NCI-H226 (cell line): ENCODE measurements around the gene DNAH10.

Experiments used
- DNase-seq: peaks from one replicate; pipeline ENCODE4 v3.0.0-alpha.2; 2015

The DNAH10 gene

DNA sequence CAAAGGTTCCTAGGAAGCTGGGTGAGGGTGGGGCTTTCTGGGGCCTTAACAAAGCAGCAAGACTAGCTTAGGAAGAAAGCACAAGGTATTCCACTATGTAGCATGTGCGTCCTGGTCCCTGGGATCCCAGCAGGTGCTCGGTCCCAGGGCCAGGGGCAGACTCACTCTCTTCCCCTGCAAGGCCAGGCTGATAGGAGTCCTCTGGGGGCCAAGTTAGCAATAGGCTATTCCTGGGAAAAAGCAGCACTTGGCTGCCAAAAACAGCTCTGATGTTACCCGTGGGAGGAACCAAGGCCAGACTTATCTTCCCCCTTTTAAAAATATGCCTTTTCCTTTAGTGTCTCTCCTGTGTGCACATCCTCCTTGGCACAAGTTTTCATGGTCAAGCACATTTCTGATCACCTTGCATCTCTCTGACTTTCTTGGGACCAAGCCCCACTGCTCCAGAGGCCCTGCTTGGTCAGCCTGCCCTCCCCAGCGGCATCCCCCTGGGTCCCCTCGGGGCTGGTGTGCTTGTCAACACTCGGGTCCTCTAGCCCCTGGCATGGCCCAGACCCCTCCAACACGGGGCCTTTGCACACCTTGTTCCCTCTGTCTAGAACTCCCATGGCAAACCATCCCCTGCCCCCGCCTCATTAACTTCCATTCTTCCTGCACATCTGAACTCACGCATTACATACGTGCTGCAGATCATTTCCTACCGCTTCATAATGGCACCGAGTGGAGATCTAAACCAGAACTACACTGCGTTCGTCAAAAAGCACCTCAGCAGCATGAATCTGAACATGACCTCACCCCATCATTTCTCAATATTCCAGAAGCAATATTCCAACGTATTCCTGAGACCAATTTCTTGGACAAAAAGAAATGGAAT, 188.6 kb downstream of the DNAH10 start:
- no peak for DNase-seq

DNA sequence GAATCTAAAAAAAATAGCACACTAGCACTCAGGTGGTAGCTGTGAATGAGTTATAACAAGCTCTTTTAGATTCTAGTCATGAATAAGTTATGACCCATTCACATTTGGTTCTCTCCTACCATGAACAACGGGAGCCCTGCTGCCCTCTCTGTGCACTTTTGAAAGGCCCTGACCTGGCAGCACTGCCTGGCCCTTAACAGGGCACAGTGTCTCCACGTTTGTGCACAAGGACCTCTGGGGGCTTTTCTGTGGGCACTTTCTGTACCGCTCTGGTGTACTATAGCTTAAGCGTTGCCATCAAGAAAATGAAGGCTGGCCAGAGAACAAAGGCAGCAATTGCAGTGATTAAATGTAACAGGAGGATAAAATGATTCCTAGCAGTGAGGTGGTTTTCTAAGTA, 189.4 kb downstream of the DNAH10 start:
- DNase-seq, result no peak

DNA sequence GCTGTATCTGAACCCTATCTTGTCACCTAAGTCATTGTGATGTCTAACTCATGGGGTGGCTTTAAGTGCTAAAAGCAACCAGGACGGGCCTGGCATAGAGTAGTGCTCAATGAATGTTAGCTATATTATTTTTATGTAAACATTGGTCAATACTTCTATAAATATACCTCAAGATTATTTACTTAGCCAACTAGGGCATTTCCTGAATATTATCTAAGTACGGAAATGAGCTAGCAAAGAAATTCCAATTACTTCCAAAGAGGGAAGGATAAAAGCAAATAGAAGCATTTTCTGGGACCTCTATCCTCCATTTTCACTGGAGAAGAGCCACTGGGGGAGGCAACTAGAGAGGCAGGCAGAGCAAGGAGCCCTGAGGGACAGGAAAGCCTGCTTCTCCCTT, 189.9 kb downstream of the DNAH10 start:
- DNase-seq, result no peak

DNA sequence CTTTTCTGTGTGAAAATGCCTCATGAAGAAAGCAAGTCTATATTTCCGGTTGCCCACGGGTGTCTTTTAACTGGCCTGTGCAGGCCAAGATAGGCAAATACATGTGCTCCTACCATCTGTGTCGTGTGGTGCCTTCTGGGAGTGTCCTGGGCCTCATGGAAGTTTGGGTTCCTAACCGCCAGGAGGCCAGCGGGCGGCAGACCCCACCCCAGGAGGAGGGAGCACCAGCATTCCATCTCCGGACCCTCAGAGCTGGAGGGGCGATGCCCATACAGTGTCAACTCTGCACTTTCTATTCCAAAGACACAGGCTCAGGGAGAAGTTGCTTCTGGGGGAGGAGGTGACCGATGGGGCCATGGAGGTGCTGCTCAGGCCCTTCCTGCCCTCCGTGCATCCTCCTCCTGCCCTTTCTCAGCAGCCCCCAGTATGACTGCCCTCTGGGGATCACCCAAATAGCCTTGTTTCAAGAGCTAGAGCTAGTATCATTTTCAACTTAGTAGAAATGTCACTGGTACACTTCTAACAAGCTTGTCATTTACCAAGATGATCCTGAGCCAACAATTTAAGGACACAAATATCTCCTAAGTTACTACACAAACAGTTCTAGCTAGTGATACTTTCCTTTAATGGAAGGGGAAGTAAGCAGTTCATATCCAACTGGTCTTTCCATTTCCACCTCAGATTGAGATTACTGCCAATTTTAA, 192.7 kb downstream of the DNAH10 start:
- no peak for DNase-seq

DNA sequence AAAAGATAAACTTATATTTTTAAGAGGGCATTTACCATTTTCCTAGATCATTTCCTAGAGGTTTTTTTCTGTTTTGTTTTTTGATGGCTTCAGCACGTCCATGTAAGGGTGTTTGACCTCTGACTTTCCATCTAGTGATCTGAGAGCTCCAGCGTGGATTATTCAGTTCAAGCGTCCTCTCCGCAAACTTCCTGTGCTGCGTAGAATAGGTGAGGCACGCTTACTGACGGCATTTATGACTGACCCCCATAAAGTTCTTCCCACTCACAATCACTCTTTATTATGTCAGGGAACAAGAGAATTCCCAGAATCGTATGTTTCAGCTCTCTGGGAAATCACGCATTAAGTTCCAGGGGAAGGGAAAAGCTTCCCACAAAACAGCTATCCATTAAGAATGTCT, 194.1 kb downstream of the DNAH10 start:
- DNase-seq, result no peak

DNA sequence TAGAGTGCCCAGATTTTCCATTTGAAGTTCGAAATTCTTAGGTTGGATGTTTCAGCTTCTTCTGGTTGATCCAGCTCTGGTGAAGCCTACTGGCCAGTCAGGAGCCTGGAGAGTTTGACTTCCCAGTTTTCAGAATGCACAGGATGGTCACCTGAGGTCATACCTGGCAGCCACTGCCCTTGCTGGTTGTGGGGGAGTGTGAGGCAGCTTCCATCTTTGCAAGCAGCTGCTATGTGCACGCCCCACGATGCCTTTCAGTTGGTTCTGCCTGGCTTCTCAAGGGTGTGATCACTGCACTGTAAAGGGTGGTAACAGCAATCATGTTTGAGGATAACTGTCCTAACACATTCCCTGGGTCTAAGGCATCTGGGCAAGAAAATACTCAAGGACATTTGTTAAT, 195.1 kb downstream of the DNAH10 start:
- no peak for DNase-seq

DNA sequence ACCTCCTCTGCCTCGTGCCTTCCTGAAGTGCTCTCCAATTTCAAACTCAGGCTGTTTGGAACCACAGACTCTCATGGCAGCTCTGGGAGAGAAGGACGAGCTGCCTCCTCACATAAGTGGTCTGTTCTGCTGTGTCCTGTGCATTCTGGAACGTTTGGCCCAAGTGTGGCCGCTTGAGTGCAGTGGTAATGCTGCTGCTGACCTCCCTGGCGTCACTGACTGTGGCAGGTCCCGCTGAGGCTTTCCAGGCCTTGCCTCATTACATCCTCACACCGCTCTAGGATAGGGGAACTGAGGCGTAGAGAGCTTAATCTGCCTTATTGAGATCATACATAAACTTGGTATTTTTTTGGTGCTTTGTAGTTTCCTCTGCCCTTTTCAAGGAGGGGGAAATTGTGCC, 196.4 kb downstream of the DNAH10 start:
- DNase-seq, result no peak

DNA sequence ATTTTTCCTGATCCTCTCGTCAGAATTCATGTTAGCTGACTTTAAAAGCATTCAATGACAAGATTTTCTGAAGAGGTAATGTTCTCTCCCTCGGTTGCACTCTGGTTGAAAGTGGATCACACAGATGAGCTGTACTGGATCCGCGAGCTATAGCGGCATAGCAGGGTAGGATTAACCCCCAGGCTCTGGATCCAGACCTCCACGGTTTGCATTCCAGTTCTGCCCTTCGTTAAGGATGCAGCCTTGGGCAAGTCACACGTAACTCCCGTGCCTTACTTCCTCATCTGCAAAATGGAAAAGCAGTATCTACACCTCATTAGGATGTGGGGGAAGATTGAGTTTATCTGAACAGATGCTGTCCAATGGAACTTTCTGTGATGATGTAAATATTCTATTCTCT, 196.8 kb downstream of the DNAH10 start:
- no peak for DNase-seq

DNA sequence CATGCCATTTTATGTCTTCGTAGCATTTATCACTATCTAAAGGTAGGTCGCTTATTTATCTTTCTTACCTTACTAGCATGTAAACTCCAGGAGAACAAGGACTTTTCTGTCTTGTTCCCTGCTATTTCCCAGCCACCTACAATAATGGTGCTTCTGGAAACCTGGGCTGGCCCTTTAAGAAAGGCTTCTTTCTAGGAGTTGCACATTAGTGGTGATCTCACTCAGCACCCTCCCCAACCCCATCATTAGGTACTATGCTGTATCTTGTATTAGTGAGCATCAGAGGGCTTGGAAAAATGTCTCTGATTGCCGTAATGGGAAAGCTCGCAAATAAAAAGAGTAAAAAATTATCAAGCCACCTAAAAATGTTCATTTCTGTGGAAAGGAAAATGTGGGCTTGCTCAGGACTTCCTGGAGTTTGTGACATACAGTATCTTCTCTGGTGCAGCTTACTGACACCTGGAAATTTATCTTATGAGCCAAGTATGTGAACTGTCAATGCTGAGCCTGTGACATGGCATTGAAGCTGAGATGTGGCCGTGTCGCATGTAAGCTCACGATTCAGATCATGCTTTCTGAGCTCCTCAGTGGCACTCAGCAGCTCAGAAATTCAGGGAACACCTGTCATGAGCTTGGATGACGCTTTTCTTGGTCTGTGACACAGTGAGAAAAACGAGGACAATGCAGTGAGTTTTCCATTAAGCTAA, 198.1 kb downstream of the DNAH10 start:
- DNase-seq, result no peak

DNA sequence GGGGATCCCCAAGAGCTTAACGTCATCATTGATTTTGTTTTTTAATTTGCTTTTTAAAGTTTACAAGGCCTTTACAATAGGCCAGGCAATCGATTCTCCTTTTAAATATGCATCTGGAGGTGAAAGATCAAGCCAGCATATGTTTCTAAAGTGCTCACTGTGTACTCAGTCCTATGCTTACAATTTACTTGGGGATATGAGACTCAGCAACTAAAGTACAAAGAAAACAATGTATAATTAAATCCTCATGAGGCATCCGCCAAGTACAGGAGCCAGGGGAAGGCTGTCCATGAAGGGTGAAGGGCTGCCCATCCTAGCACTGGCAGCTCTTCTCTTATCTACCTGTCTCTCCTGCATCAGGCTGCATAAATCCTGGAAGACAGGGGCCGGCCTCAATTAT, 198.8 kb downstream of the DNAH10 start:
- DNase-seq, result no peak

DNA sequence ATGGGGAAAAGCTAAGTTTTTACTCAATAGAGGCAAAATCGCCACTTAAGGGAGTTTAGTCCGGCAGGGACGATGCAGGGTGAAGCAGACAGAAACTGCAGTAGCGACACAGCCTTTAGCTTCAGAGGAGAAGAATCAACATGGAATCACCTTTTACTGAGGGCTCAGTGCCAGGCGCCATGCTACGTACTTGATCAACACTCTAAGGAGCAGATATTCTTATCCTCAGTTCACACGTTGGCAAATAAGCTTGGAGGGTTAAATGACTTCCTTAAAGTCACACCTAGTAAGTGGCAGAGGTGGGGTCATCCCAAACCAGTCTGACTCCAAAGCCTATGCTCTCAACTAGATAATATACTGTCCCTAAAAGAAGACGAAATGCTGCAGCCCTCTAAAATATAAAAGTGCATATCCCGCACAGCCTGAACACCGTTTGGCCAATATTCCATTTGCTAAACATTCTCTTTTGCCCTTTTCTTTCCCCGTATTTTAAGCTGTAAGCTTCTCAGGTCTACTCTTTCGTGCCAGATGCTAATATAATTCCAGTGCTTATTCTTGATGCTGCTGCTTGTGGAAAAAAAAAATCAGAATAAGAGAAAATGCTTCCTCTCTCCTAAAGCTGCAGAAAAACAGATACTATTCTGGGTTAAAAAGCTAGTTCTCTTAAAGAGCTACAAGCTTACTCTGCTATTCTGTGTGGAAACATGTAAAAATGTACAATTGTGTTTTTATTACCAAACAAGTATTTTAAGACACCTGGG, 199.7 kb downstream of the DNAH10 start:
- DNase-seq, result no peak

DNA sequence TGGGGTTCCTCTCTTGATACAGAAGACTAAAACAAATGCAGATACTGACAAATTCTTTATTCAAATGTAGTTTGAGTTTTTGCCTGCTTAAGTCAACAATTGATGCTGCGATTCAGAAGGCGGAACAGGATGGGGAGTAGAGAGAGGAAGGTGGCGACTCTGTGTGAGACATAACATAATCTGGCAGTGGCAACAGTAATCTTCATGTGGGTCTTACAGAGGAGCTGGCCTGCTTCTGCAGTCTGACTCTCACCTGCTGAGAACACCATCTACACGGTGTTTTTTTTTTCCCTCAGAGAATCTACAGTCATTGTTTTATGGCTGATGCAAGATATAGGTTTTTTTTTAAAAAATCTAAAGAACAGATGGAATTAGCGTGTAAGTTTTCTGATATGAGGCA, 200.4 kb downstream of the DNAH10 start:
- no peak for DNase-seq

DNA sequence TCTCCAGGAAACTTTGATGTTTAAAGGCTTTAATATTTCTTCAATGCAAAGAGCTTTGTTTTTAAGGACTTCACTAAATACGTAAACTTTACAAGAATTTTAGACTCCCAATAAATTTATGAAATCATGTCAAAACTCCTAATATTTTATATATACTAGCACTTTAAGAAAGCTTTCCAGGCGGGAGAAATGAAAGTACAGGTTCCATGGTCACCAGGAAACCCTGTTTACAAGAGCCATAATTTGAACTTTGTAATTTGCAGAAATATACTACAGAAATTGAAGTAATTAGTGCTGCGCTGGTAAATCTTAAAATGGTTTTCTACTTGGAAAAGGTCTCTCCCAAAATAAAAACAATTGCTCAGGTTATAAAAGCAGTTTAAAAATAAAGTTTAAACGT, 201.7 kb downstream of the DNAH10 start:
- no peak for DNase-seq

DNA sequence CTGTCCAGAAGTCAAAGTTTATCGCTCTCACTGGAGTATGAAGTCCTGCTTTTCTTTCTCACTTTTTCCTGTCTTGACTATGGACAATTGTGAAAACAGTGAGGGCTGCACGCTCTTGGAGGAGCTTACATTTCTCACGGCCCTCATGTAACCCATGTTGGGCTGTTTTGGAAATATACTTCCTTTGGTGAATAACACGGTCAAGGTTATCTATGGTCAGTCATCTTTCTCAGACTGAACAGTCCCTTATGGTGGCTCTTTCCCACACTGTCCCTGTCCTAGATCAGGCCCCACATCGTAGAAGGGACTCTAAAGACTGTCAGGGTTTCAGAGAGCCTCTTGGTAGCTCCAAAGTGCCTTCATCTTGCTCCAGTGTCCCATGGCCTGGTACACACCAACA, 203.3 kb downstream of the DNAH10 start:
- DNase-seq, result no peak

DNA sequence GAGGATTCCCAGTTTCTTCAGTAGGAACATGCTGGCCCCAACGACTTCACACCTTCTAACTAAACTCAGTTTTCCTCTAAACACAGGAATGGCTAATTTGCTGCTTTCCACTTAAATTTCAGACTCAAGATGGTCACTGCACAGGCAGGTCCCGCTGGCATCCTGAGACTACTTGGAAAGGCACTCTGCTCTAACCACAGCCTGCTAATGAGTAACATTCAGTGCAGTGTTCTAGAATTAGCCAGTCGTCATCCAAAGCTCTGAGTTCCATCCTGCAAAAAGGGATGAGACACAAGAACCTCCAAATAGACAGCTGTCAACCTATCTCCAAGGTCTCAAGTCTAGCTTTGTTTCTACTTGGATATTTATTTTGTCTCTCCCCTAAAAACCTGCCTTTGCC, 204.5 kb downstream of the DNAH10 start:
- DNase-seq, result no peak

DNA sequence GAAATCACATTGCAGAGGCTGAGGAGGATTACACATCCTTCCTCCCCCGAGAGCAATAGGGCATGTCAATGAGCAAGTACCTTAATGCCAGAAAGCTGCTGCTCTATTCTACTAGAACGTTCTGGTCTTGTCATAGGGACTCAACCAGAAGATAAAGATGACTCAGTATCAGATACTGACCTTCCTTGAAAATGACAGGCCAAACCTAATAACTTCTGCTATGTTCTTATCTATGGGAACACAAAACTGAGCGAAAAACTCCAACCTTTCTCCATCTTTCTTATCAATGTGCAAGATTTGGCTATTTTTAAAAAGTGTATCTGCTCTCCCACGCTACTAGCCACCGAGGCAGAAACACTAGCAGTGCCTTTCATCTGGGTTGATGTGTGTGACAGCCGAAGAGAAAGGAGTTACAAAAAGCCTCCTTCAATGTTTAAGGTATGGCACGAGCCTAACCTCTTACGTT, 205.1 kb downstream of the DNAH10 start:
- DNase-seq, result no peak

DNA sequence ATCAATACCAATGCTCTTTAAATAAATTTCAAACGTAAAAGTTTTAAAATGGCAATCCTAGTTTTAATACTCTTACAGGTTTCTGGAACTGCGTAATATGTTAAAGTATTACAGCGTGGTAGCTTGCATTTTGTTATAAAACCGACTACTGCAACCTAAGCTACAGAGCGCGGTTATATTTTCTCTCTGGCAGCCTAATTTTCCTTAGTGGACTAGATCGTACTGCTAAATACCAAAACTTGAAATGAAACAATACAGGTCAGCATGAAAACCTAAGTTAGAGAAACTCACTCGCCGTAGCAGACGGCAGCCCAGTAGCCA, 209.3 kb downstream of the DNAH10 start:
- no peak for DNase-seq

DNA sequence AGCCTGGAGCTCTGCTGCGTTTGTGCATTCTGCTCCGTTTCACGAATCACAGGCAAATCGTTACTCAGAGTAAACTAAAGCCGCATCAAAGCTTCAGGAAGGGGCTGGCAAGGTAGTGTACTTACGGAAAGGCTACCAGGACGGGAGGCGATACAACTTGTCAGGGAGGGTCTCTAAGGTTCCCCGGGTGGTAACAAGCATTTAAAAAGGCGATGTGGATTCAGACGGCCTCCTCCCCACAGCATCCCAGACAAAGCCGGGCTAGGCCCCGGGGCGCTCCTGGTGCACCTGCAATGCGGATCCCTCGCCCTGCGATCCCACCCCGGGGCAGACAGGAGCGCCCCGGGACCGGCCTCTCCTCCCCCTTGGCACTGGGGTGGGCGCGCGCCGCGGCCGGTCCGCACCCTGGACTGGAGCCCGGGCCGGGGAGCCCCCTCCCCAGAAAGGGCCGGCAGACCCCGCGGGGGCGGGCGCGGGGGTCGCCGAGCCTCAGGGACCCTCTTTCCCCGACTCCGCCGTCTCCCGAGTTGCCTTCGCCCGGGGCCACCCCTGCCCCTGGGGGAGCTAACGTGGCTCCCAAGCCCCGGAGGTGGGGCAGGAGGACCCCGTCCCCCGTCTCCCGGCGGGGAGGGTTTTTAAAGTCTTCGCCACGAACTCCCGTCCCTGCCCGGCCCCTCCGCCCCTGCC, 209.8 kb downstream of the DNAH10 start:
- no peak for DNase-seq

DNA sequence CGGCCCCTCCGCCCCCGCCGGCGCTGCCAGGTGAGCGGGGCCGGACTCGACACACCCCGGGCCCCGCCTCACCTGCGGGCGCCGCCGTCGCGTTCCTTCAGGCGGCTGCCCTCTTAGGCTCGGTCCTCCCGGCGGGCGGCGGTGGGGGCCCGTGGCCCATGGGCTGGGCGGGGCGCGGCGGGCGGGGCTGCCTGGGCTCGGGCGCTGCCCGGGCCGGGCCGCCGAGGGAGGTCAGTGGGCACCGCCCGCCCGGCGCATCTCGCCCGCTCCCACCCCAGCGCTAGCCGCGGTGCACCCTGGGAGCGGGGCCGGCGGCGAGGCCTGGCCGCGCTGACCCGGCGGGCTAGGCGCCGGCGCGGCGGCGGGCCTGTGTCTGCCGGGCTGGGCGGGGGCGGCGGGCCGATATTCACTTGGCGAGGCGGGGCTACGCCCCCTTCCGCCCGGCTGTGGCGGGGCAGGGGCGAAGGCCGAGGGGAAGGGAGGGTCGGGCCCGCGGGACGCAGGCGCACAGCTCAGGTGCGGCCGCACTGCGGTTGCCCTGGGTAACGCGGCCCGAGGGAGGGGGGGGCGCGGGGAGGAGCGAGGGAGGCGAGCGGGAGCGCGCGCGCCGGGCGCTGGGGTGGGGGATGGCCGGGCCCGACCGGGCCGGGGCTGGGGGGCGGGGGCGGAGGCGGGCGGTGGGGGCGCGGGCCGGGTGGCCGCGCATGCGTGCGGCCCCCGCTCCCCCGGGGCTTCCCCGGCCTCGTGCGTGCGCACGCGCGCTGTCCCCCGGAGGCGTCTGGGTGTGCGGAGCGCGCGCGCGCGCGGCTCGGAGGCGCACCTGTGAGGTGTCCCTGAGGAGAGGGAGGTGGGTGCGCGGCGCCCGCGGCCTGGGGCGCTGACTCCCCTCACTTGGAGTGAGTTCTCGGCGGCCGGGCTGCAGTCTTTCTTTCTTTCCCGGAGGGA, 210.6 kb downstream of the DNAH10 start, which contains the start of the genes CCDC92 and ZNF664:
Gene CCDC92, minus strand, starts transcription at position 375 of the 945 bp plus-strand sequence. CDS start 28,526 bp downstream, outside the sequence.
Gene ZNF664, plus strand, starts transcription at position 759 of the 945 bp plus-strand sequence. CDS start 38,930 bp downstream, outside the sequence.
- DNase-seq, result peak; percentile 87

DNA sequence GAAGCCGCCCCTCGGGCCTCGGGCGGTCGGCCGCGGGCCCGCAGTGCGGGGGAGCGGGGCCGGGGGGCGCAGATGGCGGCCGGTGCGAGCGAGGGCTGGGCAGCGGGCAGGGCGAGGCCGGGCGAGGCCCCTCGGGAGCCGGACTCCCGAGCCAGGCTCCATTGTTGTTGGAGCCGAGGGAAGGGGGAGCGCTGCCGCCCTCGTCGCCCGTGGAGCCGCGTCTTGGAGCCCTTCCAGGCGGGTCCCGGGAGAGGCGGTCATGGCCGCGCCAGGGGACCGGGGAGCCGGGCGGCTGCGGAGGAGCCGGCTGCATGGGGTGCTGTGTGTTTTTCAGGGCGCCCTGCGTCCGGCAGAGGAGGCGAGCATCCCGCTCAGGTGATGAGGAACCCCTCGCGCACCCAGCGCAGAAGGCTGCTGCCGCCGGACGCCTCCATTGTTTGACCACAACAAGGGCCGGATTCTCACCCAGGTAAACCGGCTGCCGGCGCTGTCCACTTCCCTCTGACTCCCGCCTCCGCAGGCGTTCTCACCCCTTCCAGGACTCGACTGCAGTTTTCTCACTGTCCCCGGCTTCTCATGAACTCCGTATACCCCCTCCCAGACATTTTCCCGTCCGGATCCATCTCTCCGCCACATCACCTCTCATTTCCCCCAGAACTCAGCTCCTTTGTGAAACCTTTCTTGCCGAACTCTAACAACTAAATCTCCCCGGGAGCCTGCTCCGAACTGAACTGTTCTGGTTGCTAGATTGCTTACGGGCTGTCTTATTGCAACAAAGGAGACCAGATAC, 211.6 kb downstream of the DNAH10 start:
- DNase-seq, result no peak
